HepG2 (cell line): ENCODE measurements around the gene SFXN5. TPM values are rescaled to one million over a fixed set of nuclear protein-coding genes. Genes with fewer than 3 reads are reported as not detected.
A peak's percentile ranks its signal among the peaks of the same experiment; 100 is the strongest.

Experiments used
- ETV6 ChIP-seq: sonication (generic); formaldehyde crosslinking; conservative IDR thresholded peaks from 2 replicates; pipeline ENCODE4 v1.4.0; 2020; ENCODE audit warnings: missing genetic modification reagents
- IRF2 ChIP-seq: IDR thresholded peaks from 2 replicates; pipeline ENCODE4 v1.6.1; 2018; ENCODE audit warnings: missing genetic modification reagents, missing compliant biosample characterization
- MEF2D ChIP-seq: sonication (generic); formaldehyde crosslinking; IDR thresholded peaks from 2 replicates; pipeline ENCODE4 v1.5.1; 2020; ENCODE audit warnings: mild to moderate bottlenecking, missing genetic modification reagents
- SUZ12 ChIP-seq: fragments of 150-350 bp; IDR thresholded peaks from 2 replicates; pipeline ENCODE4 v1.6.1; 2014; ENCODE audit warnings: low read depth, low read length
- ZNF180 ChIP-seq: sonication (generic); formaldehyde crosslinking; IDR thresholded peaks from 2 replicates; pipeline ENCODE4 v1.4.0; 2020; ENCODE audit warnings: low read depth, missing genetic modification reagents, borderline replicate concordance
- ZNF530 ChIP-seq: sonication (generic); formaldehyde crosslinking; IDR thresholded peaks from 2 replicates; pipeline ENCODE4 v1.5.0; 2020; ENCODE audit warnings: low read depth, mild to moderate bottlenecking, missing genetic modification reagents
- ZNF678 ChIP-seq: sonication (generic); formaldehyde crosslinking; IDR thresholded peaks from 2 replicates; pipeline ENCODE4 v1.4.0; 2020; ENCODE audit warnings: mild to moderate bottlenecking, missing genetic modification reagents
- ZNF883 ChIP-seq: sonication (generic); formaldehyde crosslinking; IDR thresholded peaks from 2 replicates; pipeline ENCODE4 v1.5.1; 2020; ENCODE audit warnings: mild to moderate bottlenecking, missing genetic modification reagents; ENCODE audit errors: not compliant biosample characterization
- ZSCAN31 ChIP-seq: sonication (generic); formaldehyde crosslinking; IDR thresholded peaks from 2 replicates; pipeline ENCODE4 v1.5.0; 2020; ENCODE audit warnings: low read depth, mild to moderate bottlenecking, missing genetic modification reagents
- polyA plus RNA-seq, 8 experiments: library from polyadenylated mRNA; depleted of rRNA in 3 of 8; stranded (reverse) in 7 of 8; unstranded in 1 of 8; fragments of >200 nt; fragmentation: Illumina TruSeq in 4 of 8; extraction: Trizol in 4 of 8; gene quantifications; 2 replicates each; pipeline versions ENCODE4 v1.2.1 to v1.2.3, GENCODE V29; 2011 to 2016; ENCODE audit warnings: low read depth in 4 of 8, missing spikeins in 1 of 8, mixed read lengths in 1 of 8; ENCODE audit not compliant: insufficient read depth in 1 of 8
- total RNA-seq, 5 experiments: library from RNA; depleted of rRNA; stranded (reverse); fragments of >200 nt; fragmentation: Illumina TruSeq; extraction: Trizol; gene quantifications; 2 replicates each; pipeline ENCODE4 v1.2.3, GENCODE V29; 2016; ENCODE audit warnings: low read depth in 1 of 5
- TF ChIP-seq, protein P1 (sequence below): sonication (generic); formaldehyde crosslinking; IDR thresholded peaks from 2 replicates; pipeline ENCODE4 v1.5.0; 2020; ENCODE audit warnings: mild to moderate bottlenecking, missing genetic modification reagents
- TF ChIP-seq, protein P2 (sequence below): sonication (generic); formaldehyde crosslinking; IDR thresholded peaks from 2 replicates; pipeline ENCODE4 v1.4.0; 2020; ENCODE audit warnings: mild to moderate bottlenecking, missing genetic modification reagents
- TF ChIP-seq, protein P3 (sequence below): sonication (generic); formaldehyde crosslinking; IDR thresholded peaks from 2 replicates; pipeline ENCODE4 v1.4.0; 2020; ENCODE audit warnings: mild to moderate bottlenecking, missing genetic modification reagents
- TF ChIP-seq, protein P4 (sequence below): sonication (generic); formaldehyde crosslinking; conservative IDR thresholded peaks from 2 replicates; pipeline ENCODE4 v1.8.0; 2022; ENCODE audit warnings: mild to moderate bottlenecking, moderate library complexity, missing genetic modification reagents

SFXN5 gene
- total and polyA plus RNA-seq, 2 of the 13 experiments (the other 11 are each of a cell fraction or from before 2014, with no cell fraction given), result 34.9 to 37.4 TPM

DNA sequence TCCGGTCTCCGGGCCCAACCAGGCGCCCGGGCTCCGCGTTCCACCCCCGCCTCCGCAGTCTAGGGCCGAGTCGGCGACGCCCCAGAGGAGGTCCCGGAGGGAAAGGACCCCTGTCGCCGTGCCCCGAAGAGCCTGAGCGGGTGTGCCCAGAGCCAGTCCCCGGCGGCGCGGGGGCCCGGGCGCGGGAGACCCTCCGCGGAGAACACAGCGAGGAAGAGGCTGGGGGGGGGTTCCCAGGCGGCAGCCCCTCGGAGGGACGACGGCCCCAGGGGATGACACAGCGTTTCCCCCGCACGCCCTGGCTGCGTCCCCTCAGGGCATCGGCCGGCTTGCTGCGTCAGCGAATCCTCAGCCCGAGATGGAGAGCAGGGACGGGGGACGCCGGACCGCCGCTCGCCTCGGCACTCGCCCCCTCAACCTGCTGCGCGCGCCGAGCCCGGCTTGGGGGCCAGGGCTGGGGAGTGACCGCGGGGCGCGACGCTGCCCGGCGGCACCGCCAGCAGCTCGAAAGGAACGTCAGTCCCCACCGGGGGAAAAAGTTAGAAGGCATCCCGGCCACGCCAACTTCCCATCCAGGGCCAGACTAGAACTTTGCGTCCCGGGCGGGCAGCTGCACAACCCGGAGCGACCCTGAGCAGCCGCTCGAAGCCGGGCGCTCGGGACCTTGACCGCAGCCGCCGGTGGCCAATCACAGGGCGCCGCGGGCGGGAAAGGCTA, 711 bp downstream of the SFXN5 start (continued):
- TF ChIP-seq SUZ12, result no peak
- peak; percentile 14 for TF ChIP-seq ZNF883 (CRISPR knock-in tag)
- TF ChIP-seq, protein P1, sequence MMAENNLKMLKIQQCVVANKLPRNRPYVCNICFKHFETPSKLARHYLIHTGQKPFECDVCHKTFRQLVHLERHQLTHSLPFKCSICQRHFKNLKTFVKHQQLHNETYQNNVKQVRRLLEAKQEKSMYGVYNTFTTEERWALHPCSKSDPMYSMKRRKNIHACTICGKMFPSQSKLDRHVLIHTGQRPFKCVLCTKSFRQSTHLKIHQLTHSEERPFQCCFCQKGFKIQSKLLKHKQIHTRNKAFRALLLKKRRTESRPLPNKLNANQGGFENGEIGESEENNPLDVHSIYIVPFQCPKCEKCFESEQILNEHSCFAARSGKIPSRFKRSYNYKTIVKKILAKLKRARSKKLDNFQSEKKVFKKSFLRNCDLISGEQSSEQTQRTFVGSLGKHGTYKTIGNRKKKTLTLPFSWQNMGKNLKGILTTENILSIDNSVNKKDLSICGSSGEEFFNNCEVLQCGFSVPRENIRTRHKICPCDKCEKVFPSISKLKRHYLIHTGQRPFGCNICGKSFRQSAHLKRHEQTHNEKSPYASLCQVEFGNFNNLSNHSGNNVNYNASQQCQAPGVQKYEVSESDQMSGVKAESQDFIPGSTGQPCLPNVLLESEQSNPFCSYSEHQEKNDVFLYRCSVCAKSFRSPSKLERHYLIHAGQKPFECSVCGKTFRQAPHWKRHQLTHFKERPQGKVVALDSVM (CRISPR knock-in tag), result peak; percentile 61; the same call in 1 of the 2 replicates
- TF ChIP-seq, protein P2, sequence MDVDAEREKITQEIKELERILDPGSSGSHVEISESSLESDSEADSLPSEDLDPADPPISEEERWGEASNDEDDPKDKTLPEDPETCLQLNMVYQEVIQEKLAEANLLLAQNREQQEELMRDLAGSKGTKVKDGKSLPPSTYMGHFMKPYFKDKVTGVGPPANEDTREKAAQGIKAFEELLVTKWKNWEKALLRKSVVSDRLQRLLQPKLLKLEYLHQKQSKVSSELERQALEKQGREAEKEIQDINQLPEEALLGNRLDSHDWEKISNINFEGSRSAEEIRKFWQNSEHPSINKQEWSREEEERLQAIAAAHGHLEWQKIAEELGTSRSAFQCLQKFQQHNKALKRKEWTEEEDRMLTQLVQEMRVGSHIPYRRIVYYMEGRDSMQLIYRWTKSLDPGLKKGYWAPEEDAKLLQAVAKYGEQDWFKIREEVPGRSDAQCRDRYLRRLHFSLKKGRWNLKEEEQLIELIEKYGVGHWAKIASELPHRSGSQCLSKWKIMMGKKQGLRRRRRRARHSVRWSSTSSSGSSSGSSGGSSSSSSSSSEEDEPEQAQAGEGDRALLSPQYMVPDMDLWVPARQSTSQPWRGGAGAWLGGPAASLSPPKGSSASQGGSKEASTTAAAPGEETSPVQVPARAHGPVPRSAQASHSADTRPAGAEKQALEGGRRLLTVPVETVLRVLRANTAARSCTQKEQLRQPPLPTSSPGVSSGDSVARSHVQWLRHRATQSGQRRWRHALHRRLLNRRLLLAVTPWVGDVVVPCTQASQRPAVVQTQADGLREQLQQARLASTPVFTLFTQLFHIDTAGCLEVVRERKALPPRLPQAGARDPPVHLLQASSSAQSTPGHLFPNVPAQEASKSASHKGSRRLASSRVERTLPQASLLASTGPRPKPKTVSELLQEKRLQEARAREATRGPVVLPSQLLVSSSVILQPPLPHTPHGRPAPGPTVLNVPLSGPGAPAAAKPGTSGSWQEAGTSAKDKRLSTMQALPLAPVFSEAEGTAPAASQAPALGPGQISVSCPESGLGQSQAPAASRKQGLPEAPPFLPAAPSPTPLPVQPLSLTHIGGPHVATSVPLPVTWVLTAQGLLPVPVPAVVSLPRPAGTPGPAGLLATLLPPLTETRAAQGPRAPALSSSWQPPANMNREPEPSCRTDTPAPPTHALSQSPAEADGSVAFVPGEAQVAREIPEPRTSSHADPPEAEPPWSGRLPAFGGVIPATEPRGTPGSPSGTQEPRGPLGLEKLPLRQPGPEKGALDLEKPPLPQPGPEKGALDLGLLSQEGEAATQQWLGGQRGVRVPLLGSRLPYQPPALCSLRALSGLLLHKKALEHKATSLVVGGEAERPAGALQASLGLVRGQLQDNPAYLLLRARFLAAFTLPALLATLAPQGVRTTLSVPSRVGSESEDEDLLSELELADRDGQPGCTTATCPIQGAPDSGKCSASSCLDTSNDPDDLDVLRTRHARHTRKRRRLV (CRISPR knock-in tag), result no peak
- TF ChIP-seq, protein P3, sequence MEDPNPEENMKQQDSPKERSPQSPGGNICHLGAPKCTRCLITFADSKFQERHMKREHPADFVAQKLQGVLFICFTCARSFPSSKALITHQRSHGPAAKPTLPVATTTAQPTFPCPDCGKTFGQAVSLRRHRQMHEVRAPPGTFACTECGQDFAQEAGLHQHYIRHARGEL (CRISPR knock-in tag), result no peak
- TF ChIP-seq ZSCAN31 (CRISPR knock-in tag), result no peak; the same call in 1 of the 2 replicates
- TF ChIP-seq, protein P4, sequence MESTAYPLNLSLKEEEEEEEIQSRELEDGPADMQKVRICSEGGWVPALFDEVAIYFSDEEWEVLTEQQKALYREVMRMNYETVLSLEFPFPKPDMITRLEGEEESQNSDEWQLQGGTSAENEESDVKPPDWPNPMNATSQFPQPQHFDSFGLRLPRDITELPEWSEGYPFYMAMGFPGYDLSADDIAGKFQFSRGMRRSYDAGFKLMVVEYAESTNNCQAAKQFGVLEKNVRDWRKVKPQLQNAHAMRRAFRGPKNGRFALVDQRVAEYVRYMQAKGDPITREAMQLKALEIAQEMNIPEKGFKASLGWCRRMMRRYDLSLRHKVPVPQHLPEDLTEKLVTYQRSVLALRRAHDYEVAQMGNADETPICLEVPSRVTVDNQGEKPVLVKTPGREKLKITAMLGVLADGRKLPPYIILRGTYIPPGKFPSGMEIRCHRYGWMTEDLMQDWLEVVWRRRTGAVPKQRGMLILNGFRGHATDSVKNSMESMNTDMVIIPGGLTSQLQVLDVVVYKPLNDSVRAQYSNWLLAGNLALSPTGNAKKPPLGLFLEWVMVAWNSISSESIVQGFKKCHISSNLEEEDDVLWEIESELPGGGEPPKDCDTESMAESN (CRISPR knock-in tag), result 0 out of 2 replicates have a peak, but pooled peaks have one; percentile 15
- TF ChIP-seq ETV6 (CRISPR knock-in tag), result no peak
- no peak; the same call in 1 of the 2 replicates for TF ChIP-seq ZNF530 (CRISPR knock-in tag)
- peak; percentile 77; the same call in 1 of the 2 replicates for TF ChIP-seq ZNF678 (CRISPR knock-in tag)
- no peak for TF ChIP-seq ZNF180
- TF ChIP-seq MEF2D (CRISPR knock-in tag), result no peak
- no peak for TF ChIP-seq IRF2 (CRISPR knock-in tag)
